Astrocyte (in vitro differentiated cells and primary cell): ENCODE data around the gene MYO1E. TPM values are rescaled to one million over a fixed set of nuclear protein-coding genes. Genes with fewer than 3 reads are reported as not detected.

Experiments used
- DNase-seq: peaks from one replicate; pipeline ENCODE4 v3.0.0-alpha.2; 2010; ENCODE audit warnings: low read depth
- FAIRE-seq: peaks from 2 replicates; lab custom pipeline; 2011; peaks lifted over from hg19 to GRCh38; lab: Jason Lieb, UNC
- H2AFZ ChIP-seq: 2 replicates; pipeline ENCODE4 v1.6.0; 2012; ENCODE audit warnings: low read depth, low read length, inconsistent platforms
- H3K27ac ChIP-seq: 2 replicates; pipeline ENCODE4 v1.5.1; 2011; ENCODE audit warnings: low read depth, low read length, inconsistent platforms
- H3K27me3 ChIP-seq: 2 replicates; pipeline ENCODE4 v1.6.0; 2011; ENCODE audit warnings: low read length, inconsistent platforms; ENCODE audit not compliant: insufficient read depth
- H3K36me3 ChIP-seq: 2 replicates; pipeline ENCODE4 v1.5.1; 2011; ENCODE audit warnings: low read length, inconsistent platforms; ENCODE audit not compliant: insufficient read depth
- H3K4me1 ChIP-seq: 2 replicates; pipeline ENCODE4 v1.5.1; 2011; ENCODE audit warnings: low read length, inconsistent platforms; ENCODE audit not compliant: insufficient read depth
- H3K4me2 ChIP-seq: 2 replicates; pipeline ENCODE4 v1.6.0; 2012; ENCODE audit warnings: low read length, inconsistent platforms
- H3K4me3 ChIP-seq: 2 replicates; pipeline ENCODE4 v1.5.1; 2011; ENCODE audit warnings: low read depth, mild to moderate bottlenecking, low read length, inconsistent platforms; ENCODE audit not compliant: insufficient read depth
- H3K79me2 ChIP-seq: 2 replicates; pipeline ENCODE4 v1.6.0; 2012; ENCODE audit warnings: mild to moderate bottlenecking, low read length, inconsistent platforms; ENCODE audit not compliant: insufficient read depth
- H3K9ac ChIP-seq: 2 replicates; pipeline ENCODE4 v1.6.0; 2012; ENCODE audit warnings: mild to moderate bottlenecking, low read length, inconsistent platforms
- H3K9me3 ChIP-seq: 2 replicates; pipeline ENCODE4 v1.5.1; 2012; ENCODE audit warnings: low read depth, mild to moderate bottlenecking, low read length, inconsistent platforms; ENCODE audit not compliant: insufficient read depth
- H4K20me1 ChIP-seq: 2 replicates; pipeline ENCODE4 v1.6.0; 2012; ENCODE audit warnings: low read length, inconsistent platforms; ENCODE audit not compliant: insufficient read depth
- H3K27ac Mint-ChIP-seq: one replicate; pipeline ENCODE4 v1.8.0; 2021; ENCODE audit warnings: mild to moderate bottlenecking, mixed read lengths; ENCODE audit not compliant: unreplicated experiment
- H3K27me3 Mint-ChIP-seq: one replicate; pipeline ENCODE4 v1.8.0; 2021; ENCODE audit warnings: low read depth, mixed read lengths; ENCODE audit not compliant: unreplicated experiment
- H3K36me3 Mint-ChIP-seq: one replicate; pipeline ENCODE4 v1.8.0; 2021; ENCODE audit warnings: low read depth, mixed read lengths; ENCODE audit not compliant: unreplicated experiment
- H3K4me1 Mint-ChIP-seq: one replicate; pipeline ENCODE4 v1.8.0; 2021; ENCODE audit warnings: low read depth, mixed read lengths; ENCODE audit not compliant: unreplicated experiment
- H3K4me3 Mint-ChIP-seq: one replicate; pipeline ENCODE4 v1.8.0; 2021; ENCODE audit warnings: mild to moderate bottlenecking, moderate library complexity, mixed read lengths; ENCODE audit not compliant: unreplicated experiment
- H3K9me3 Mint-ChIP-seq: one replicate; pipeline ENCODE4 v1.8.0; 2021; ENCODE audit warnings: mild to moderate bottlenecking, mixed read lengths; ENCODE audit not compliant: unreplicated experiment
- EZH2 ChIP-seq: IDR thresholded peaks from 2 replicates; pipeline ENCODE4 v1.6.1; 2012; ENCODE audit warnings: mild to moderate bottlenecking, low read length, inconsistent platforms; ENCODE audit not compliant: insufficient read depth
- total RNA-seq: library from RNA; stranded (reverse); gene quantifications from 2 replicates; pipeline ENCODE4 v1.2.1, GENCODE V29; 2021
- TF ChIP-seq, protein P1 (sequence below): IDR thresholded peaks from 2 replicates; pipeline ENCODE4 v1.5.1; 2011; ENCODE audit warnings: low read depth, mild to moderate bottlenecking, inconsistent platforms, low read length, moderate library complexity; ENCODE audit not compliant: insufficient read depth

Gene MYO1E
- total RNA-seq, 1 donor from 2014 or later: 227 TPM

DNA sequence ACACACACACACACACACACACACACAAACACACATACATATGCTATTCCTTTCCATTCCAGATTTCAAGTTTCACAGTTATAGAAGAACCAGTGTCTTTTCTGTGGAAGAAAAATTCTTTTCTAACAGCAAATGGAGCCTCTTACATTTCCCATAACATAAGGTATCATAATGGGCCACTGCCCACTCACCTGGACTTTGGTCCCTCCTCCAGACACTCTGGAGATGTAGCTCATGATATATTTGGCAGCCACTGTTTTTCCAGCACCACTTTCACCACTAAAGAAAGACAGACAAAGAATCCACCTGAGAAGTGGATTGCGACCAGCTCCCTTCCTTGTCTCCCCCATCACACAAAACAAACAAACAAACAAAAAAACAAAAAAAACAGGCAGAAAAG is 136.3 kb downstream of the MYO1E start:
- H3K9me3 Mint-ChIP-seq: peaks cover 1% of the 10 kb centered on the region
- no peak overlapping the region for H3K9ac ChIP-seq
- no peaks in the 10 kb centered on the region for H3K27me3 ChIP-seq
- no peak overlapping the region for H3K4me2 ChIP-seq
- FAIRE-seq: no peak
- DNase-seq: no peak
- H3K79me2 ChIP-seq: peaks cover 19% of the 10 kb centered on the region
- no peak for TF ChIP-seq EZH2
- TF ChIP-seq, protein P1, sequence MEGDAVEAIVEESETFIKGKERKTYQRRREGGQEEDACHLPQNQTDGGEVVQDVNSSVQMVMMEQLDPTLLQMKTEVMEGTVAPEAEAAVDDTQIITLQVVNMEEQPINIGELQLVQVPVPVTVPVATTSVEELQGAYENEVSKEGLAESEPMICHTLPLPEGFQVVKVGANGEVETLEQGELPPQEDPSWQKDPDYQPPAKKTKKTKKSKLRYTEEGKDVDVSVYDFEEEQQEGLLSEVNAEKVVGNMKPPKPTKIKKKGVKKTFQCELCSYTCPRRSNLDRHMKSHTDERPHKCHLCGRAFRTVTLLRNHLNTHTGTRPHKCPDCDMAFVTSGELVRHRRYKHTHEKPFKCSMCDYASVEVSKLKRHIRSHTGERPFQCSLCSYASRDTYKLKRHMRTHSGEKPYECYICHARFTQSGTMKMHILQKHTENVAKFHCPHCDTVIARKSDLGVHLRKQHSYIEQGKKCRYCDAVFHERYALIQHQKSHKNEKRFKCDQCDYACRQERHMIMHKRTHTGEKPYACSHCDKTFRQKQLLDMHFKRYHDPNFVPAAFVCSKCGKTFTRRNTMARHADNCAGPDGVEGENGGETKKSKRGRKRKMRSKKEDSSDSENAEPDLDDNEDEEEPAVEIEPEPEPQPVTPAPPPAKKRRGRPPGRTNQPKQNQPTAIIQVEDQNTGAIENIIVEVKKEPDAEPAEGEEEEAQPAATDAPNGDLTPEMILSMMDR: no peak
- H3K27me3 Mint-ChIP-seq: no peaks in the 10 kb centered on the region
- H3K36me3 ChIP-seq: peaks cover 5% of the 10 kb centered on the region
- H3K4me3 Mint-ChIP-seq: no peak overlapping the region
- no peak overlapping the region for H3K27ac Mint-ChIP-seq
- peaks cover 15% of the 10 kb centered on the region for H3K36me3 Mint-ChIP-seq
- no peak overlapping the region for H2AFZ ChIP-seq
- peaks cover 15% of the 10 kb centered on the region for H3K4me1 Mint-ChIP-seq
- H3K9me3 ChIP-seq: no peaks in the 10 kb centered on the region
- H3K4me1 ChIP-seq: peaks cover 22% of the 10 kb centered on the region
- peaks cover 5% of the 10 kb centered on the region for H4K20me1 ChIP-seq
- no peak overlapping the region for H3K4me3 ChIP-seq
- no peak overlapping the region for H3K27ac ChIP-seq

DNA sequence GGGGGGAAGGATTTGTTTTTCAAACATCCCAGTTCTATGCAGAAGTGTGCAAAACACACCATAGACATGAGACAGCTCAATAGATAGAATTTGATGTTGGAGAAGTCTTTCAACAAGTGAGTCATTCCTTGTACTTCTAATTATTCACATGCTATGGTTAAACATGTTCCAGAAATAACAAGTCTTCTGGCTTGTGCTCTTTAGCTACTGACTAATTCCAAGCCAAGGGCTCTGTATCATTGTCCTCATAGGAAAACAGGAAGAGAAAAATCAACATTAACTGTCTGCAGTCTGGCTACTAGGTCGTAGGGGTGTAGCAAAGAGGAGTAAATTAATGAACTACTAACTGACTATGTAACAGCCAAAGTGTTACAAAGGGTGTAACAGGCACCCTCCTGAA is 140.2 kb downstream of the MYO1E start:
- H3K9ac ChIP-seq: peak overlapping the region; percentile 59
- TF ChIP-seq, protein P1: no peak
- TF ChIP-seq EZH2: no peak
- Mint-ChIP-seq H3K27ac (peak overlapping the region; percentile 4), H3K9me3 (peaks cover 1% of the 10 kb centered on the region), H3K4me1 (peaks cover 12% of the 10 kb centered on the region), H3K4me3 (no peak overlapping the region), H3K36me3 (peaks cover 15% of the 10 kb centered on the region), H3K27me3 (no peaks in the 10 kb centered on the region)
- H3K36me3 ChIP-seq: peaks cover 11% of the 10 kb centered on the region
- no peaks in the 10 kb centered on the region for H3K9me3 ChIP-seq
- H4K20me1 ChIP-seq: peaks cover 5% of the 10 kb centered on the region
- H3K4me1 ChIP-seq: peaks cover 22% of the 10 kb centered on the region
- peak overlapping the region; percentile 82 for H3K27ac ChIP-seq
- peak; percentile 95 for DNase-seq
- H3K4me3 ChIP-seq: no peak overlapping the region
- H3K27me3 ChIP-seq: no peaks in the 10 kb centered on the region
- peaks cover 3% of the 10 kb centered on the region for H3K79me2 ChIP-seq
- peak overlapping the region; percentile 71 for H3K4me2 ChIP-seq
- FAIRE-seq: peak; percentile 96
- no peak overlapping the region for H2AFZ ChIP-seq

DNA sequence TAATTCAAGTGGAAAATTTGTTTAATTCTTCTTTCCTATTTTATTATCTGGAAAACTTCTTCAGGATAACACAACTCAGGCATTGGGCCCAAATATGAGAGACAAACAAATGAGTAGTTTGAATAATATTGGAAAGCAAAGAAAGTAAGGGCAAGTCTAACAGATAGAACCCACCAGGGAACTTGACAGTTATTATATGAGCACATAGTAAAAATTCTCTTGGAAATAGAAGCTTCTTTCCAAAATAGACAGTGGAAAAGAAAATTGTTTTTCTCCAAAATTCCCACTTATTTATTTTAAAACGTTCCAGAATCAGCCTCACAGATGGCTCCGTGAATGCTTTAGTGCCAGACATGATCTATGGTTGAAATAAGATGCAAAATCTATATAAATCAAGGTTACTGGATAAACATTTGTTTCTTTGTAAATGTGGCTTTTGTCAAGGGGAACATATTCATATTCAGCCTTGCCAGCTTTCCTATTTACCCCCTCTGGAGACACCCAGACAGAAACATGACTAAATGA is 142.1 kb downstream of the MYO1E start:
- Mint-ChIP-seq H3K9me3 (peaks cover 1% of the 10 kb centered on the region), H3K4me1 (peaks cover 12% of the 10 kb centered on the region), H3K36me3 (peaks cover 18% of the 10 kb centered on the region), H3K27me3 (no peaks in the 10 kb centered on the region), H3K4me3 (no peak overlapping the region), H3K27ac (no peak overlapping the region)
- no peak overlapping the region for H3K4me2 ChIP-seq
- H3K79me2 ChIP-seq: peaks cover 2% of the 10 kb centered on the region
- no peak overlapping the region for H3K27ac ChIP-seq
- DNase-seq (no peak), FAIRE-seq (no peak)
- no peak for TF ChIP-seq EZH2
- TF ChIP-seq, protein P1: no peak
- H2AFZ ChIP-seq: no peak overlapping the region
- no peaks in the 10 kb centered on the region for H3K9me3 ChIP-seq
- H3K36me3 ChIP-seq: peaks cover 17% of the 10 kb centered on the region
- H3K27me3 ChIP-seq: no peaks in the 10 kb centered on the region
- no peak overlapping the region for H3K4me3 ChIP-seq
- peaks cover 5% of the 10 kb centered on the region for H4K20me1 ChIP-seq
- no peak overlapping the region for H3K9ac ChIP-seq
- H3K4me1 ChIP-seq: peaks cover 15% of the 10 kb centered on the region
